Stimulated activated CD4-positive, alpha-beta T cell treated with anti-CD3 and anti-CD28 coated beads, Interleukin-4, amount 100 ng/mL, for 48 hours (primary cell): Measurements from ENCODE around the gene NOL6.
"Not testable (repeated sequence)": the region's sequence is repeated elsewhere in the genome, so short reads cannot be mapped to it uniquely, and the experiment has no call there.

ENCODE experiments used
- DNase-seq, 2 donors: peaks; one replicate each; pipeline ENCODE4 v3.0.0-alpha.2; 2020; ENCODE audit warnings: low read depth in 2 of 2

NOL6 gene

DNA sequence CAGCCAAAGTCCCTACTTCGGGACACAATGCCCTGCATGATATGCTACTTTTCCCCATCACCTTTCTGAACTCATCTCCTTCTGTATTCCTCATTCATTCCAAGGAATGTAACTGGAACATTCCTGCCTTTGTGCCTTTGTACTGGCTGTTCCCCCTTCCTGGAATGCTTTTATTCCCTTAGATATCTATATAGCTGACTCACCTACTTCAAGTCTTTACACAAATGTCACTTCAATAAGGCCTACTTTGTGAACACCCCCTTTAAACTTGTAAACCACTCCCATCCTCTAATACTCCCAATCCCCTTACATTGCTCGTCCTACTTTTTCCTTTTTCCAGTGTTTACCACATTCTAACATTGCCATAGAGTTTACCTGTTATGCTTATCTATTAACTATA is 2.4 kb downstream of the NOL6 start:
- DNase-seq, result no peak

DNA sequence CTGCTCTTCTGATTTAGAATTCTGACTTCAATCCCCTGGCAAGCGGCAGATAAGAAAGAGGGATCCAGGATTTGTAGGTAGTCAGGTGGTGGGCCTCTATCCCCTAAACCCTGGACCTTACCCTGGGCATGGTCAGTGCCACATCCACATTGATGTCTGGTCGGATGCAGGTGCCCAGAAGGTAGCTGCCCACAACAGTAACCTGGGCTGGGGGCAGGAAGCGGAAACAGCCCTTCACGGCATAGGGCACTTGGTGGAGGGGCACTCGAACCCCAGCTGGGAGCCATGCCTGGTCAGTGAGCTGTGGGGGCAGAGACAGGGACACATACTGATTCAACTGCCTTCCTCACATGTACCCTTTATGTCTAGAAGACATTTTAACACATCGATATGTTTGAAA is 3.8 kb downstream of the NOL6 start:
- no peak for DNase-seq

DNA sequence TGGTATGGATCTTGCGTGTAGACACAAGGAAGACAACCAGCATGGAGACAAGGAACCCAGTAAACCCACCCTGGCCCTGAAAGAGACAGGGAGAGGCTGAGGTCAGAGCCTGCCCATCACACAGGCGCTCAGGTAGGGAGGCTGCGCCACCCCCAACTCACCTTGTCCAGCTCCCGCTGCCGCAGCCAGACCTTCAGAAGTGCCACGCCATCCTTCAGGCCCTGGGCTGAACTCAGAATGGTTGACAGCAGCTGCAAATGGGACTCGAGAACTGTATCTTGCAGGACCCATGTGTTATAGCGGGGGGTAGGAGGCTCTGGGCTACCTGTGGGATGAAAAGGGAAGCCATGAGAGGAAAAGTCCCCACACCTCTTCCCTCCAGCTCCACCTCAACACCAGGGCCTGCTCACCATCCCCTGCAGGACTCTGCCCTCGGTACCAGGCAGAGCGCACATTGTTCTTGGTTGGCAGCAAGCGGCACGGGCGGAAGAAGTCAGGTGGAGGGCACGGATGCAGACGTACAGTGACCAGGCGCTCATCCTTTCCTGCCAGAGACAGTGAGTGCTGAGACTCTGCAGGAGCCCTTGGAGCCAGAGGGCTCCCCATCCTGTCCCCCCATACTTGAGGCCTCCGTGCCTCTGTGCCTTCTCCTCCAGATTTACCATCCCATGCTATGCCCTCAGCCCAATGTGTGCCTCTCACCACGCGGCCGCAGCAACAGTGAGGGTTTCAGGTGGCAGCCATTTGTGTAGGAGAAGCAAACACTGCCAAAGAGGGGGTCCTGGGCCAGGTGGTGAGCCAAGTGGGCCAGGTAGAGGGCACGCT is 4.7 kb downstream of the NOL6 start:
- no peak for DNase-seq

DNA sequence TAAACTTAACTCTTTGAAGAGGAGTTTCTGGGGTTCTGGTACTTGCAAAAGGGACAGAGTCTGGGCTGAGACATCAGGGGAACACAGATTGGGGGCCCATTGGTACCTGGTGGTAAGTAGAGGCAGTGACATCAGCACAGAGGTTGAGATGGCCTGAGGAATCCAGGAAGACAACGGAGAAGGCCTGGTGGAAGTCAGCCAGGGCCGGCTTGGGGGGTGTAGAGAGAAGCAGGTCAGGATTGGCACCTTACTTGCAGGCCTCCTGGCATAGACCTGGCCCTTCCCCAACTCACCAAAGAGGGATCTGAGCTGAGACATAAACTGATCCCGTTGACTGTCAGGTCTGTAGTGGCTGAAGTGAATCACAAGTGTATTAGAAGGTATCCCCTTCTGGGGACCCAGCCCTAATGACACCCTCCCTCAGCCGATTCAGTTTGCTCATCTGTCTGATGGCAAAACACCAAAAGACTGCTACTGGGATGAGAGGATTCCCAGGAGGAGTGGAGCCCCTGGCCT is 5.5 kb downstream of the NOL6 start:
- DNase-seq, result no peak

DNA sequence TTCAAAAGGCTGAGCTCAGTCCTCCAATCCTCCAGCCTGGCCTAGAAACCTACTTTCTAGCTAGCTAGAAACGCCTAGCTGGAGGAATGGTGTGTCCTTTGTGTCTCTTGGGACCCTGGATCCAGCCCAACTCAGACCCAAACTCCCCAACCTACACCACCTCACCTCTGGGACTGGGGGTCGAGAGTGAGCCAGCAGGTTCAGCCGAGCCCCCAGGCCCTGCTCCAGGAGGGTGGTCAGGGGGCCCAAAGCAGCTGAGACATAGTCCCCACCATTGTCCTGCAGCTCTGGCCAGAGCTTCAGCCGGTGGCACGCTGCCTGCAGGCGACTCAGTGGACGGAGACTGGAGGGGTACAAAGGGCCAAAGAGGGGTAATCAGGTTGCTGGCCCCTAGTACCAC is 6.2 kb downstream of the NOL6 start:
- no peak for DNase-seq

DNA sequence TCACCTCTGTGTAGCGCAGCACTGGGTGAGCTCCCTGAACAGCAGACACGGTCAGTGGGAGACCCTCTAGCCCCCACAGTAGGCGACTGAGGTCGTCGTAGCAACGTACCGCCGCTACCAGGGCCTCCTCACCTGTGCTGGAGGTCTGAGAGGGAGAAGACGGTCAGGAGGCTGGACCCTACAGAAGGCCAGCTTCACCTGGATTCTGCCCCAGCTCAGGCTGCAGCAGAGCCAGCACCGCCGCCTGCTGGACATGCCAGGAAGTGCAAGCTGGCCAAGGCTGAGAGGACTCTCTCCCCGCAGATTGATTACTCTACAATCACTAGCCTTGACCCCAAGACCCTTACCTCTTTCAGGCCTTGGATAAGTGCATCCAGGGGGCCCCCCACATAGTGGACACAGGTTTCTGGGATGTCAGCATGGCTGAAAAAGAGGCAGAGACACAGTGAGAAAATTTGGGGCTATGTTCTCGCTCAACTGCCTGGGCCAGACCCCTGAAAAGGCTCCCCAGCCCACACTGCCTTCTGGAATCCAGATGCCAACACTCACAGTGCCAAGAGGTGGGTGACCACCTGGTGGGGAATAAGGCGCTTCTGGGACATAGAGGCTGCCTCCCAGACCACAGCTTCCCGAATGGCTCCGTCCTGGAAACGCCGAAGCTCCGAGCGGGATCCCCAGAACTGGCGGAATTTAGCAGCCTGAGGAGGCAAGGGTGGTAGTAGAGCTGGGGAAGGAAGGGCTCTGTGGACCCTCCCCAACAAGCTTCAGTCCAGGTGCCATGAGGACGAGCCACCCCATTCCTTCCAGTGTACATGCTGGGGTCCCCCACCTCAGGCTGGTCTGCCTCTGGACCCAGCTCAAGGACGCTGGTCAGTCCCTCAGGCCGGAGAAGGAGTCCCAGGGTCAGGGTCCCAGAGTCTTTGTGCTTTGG is 6.9 kb downstream of the NOL6 start:
- peak; percentile 60 to 71 for DNase-seq

DNA sequence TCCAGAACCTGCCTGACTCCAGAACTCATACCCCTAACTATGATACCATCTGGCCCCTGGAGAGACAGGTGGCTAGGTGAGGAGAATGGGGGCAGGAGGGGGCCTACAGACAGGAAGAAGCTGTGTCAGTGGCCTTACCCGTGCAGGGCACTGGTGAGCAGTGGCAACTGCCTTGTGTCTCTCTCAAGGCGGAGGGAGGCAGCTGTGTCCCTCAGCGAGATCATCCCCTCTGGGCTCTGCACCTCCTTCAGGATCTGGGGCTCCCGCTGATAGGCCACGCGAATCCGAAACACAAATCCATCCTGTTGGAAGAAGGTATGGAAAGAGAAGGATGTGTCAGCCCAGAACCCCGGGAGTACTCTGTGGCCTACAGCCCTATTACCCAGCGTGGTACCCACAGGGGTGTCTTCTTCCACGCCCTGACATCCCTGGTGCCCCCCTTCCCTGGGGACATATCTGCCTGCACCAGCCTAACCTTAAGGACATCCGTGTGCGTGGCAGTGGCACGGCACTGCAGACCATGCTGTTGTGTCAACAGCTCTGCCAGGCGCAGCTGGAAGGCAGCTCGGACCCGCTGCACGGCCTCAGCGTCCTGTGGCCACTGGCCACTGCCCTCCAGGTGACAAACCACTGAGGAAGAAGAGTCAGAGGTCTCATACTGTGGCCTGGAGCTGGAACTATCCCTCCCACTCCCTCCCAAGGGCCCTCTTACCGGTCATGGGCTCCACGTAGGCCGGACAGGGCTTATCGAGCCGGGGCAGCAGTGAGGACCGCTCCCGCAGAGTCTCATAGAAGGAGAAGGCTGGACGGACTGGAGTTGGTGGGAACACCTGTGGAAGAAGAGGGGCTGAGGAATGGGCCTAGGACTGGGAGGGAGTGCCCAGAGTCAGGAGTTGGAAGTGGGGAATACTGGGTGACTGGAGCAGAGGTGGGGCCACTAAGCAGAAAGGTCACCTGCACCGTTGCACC is 7.8 kb downstream of the NOL6 start:
- DNase-seq, result no peak

DNA sequence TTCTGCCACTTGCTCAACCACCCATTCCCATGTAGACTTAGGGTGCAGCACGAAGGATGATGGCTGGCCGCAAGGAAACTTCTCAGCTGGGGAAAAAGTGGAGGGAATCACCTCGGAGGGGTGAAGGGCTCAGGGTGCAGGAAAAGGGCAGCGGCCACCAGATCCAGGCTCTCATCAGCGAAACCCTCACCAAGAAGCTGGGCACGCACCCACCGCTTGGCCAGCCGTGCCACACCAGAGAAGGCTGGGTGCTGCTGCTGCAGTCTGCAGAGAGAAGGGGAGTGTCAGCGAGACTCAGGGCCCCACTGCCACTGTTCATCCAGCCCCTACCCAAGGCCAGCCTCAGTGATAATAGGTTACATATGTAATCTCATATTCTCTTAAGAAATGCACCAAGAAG is 8.6 kb downstream of the NOL6 start:
- no peak for DNase-seq

DNA sequence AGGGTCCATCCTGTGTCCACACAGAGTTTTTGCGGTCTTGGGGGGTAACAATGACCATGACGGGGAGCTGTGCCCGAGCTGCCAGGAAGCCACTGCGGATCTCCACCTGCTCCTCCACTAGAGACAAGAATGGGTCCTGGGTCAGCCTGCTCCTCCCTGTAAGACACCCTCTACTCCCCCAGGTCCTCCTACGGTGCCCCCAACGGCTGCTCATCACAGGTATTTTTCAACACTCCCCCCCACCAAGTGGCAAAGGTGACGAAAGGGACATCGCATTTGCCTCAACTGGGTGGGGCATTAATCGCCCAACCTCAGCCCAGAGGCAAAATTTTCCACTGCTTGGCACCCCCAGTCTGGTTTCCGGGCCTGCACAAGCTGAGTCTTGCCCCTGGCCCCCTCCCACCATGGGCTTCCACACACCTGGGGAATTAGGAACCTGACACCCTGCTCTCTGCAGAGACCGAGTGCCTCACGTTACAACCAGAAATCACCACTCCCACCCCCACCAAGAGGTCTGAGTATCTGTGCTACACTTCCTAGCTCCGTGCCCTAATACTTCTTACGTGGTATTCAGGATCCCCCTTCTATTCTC is 9.6 kb downstream of the NOL6 start:
- DNase-seq, result no peak

DNA sequence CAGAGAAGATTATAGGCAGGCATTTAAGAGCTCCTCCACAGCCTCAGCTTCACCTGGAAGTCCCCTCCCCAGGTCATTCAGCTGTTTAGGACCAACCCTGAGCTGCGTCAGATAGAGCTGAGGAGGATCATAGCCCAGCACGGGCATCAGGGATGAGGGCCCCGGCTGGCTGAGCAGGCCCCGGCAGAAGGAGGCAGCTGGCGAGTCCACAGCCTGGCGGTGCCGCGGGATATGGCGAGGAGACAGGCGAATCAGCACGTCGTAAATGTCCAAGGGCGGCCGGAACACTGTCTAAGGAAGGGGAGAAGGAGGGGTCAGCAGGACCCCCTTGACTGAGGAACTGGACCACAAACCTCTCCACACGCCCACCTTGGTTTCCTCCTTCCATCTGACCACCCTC is 10.6 kb downstream of the NOL6 start:
- no peak for DNase-seq

DNA sequence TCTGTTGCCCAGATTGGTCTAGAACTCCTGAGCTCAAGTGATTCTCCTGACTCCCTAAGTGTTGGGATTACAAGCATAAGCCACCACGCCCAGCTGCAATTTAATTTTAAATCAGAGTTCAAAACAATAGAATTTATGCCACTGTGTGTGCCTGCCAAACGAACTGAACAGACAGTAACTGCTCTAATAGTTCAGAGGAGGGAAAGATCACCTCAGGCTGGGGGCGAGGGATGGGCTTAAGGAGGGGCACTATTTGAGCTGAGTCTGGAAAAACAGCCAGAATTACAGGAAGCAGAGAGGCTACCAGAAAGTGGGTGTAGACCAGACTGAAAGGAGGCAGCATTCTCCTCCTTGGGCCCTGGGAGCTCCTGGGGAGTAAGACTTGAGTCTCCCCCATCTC is 12.2 kb downstream of the NOL6 start:
- no peak for DNase-seq

DNA sequence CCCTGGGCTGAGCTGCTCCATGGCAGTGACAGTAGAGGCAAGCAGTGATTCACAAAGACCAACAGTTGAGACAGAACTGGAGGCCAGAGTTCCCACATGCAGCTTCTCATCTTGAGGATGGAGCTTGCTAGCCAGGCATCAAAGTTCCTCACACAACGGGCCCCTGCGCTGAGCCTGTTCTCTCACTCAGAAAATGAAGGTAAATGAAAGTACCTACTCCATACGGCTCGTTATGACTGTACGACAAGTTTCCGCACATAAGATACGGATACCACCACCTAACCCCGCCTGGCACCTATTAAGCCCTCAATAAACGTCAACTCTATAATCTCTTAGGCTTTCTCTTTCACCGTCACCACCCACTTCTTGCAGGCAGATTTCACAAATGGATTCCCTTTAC is 12.9 kb downstream of the NOL6 start:
- no peak for DNase-seq

DNA sequence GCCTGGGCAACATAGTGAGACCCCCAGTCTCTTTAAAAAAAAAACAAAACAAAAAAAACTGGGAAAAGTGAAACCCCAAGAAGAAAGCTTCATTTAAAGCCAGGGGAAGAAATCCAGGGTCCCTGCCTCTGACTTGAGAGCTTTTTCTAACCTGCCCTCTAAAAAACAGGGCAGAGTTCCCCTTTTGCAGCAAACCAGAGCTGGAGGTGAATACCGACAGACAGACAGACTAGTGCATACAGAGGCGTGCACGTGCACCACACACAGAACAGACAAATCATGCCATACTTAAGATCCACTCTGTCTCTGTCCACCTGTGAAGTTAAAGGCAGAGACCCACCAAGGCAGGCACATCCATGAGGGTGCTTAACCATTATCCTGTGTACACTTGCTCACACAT is 14.6 kb downstream of the NOL6 start:
- no peak for DNase-seq

DNA sequence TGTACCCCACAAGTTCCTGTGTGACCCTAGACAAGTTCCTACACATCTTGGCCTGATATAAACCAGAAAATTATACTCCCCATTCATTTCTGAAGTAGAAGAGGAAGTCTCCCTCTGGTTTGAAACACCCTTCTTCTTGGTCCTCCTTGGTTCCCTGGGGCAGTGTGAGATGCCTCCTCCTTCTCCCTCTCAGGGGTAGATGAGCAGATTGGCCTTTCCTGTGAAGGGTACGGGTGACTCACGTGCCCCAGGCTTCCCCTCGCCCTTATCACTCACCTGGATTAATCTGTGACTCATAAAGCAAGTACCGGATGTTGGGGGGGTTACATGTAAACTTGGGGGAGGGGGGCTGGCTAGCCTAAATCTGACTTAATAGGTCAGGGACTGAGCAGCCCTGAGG is 15.3 kb downstream of the NOL6 start:
- DNase-seq, result peak in 1 of 2 donors; percentile 46

DNA sequence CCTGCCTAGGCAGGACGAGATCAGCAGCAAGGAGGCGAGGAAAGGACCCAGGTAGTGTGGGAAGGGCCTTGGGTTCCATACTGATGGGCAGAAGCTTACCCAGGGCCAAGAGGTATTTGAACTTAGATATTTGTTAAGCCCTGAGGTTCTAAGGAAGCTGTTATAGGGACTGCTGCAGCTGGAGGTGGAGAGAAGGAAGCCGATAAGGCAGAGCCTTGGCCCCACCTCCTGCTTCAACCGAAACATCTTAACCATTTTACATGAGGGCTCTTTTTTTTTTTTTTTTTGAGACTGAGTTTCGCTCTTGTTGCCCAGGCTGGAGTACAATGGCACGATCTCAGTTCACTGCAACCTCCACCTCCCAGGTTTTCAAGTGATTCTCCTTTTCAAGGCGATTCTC is 17.8 kb downstream of the NOL6 start:
- DNase-seq, result no peak

DNA sequence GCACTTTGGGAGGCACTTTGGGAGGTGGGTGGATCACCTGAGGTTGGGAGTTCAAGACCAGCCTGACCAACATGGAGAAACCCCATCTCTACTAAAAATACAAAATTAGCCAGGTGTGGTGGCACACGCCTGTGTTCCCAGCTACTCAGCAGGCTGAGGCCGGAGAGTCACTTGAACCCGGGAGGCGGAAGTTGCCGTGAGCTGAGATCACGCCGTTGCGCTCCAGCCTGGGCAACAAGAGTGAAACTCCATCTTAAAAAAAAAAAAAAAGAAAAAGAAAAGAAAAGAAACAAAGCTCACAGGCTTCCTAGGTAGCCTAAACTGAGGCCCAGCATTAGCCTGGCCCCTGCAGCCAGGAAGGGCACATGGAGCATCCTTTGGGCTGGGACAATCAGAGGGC is 18.3 kb downstream of the NOL6 start:
- DNase-seq, result not testable (repeated sequence)

DNA sequence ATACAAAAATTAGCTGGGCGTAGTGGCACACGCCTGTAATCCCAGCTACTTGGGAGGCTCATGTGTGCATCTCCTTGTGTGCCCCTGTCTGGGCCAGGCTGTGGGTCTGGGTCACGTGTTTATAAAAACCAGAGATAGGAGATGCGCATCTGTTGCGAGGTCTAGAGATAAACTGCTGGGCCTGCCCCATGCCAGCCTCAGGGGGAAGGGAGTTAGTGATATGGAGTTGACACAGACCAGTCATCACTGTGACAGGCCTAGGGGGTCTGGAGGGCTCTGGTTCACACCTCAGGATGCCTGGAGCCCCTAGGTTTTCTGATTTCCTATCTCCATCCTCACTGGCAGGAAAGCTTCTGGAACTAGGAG is 19.1 kb downstream of the NOL6 start:
- not testable (repeated sequence) for DNase-seq

DNA sequence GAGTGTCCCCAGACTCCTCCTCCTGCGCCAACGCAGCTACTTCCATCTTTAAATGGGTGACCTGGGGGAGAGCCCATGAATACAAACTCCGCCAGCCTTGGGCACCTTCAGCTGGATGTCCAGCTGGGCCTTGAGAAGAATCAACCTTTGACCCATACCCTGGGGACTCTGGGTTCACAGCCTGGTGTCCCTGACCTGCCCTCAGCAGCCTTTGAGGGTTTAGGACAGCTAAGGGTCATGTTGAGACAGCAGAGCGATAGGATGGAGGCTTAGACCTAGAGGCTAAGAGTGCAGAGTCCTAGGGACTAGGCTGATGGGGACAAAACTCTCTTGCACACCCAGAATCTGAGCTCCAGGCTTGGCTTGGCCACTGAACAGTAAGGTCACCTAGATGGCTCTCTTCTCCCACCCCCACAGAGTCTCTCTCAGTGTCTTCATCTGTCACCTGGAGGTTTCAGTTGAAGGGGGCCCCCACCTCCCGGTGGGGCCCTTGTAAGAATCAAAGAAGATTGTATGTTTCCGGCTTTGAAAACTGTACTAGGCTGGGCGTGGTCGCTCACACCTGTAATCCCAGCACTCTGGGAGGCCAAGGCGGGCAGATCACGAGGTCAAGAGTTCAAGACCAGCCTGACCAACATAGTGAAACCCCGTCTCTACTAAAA is 19.6 kb downstream of the NOL6 start:
- DNase-seq, result no peak

DNA sequence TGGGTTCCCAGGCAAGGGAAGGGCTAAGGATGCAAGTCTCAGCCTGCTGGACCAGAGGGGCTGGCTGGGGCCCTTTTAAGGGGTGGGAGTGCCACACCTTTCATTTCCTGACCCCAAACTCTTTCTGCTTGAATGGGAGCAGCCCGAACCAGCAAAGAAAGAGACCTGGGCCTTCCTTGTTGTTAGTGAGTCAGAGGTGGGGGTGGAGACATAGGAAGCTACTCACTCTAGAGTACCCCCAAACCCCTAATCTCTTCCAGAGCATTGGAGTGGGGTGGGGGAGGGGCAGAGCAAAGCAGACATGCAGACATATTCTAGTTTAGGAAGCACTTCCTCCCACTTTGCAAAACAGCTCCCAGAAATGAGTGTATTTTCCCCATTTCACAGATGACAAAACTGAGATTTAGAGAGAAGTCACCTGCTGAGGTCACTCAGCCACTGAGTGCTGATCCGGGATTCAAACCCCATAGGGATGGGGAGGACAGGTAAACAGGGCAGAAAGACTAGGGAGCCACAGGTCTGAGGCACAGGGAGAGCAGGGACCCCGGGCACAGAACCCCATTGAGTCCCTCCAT is 20.4 kb downstream of the NOL6 start:
- no peak for DNase-seq

DNA sequence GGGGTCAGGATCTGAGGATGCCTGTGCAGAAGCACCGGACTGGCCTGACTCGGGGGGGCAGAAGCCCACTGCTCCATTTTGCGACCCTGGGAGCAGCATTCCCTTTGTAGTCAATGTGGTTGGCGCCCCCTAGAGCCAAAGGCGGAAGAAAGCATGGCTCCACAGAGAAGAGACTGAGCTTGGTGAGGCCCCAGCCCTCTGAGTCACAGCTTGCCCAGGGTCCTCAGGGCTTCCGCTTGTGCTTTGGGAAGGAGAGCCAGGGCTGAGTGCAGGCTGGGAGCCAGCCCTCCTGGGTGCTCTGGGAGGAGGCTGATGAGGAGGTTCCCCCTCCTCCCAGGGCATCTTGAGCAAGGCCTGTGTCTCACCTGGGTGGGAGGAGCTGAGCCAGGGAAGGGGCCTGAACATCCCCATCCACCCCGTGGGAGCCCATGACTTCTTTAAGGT is 20.9 kb downstream of the NOL6 start:
- DNase-seq, result peak in 1 of 2 donors; percentile 50
